Vagina (tissue), 2 donors: ENCODE data around the gene CFAP90.

Experiments used
- CTCF ChIP-seq, 3 experiments: fragments of 450-650 bp in 2 of 3; fragments of 200-600 bp in 1 of 3; sonication (generic) in 1 of 3; IDR thresholded peaks; one replicate each; pipeline ENCODE4 v1.5.1; 2017 to 2019; ENCODE audit warnings: antibody characterized with exemption in 3 of 3, mild to moderate bottlenecking in 2 of 3, moderate library complexity in 2 of 3
- POLR2A ChIP-seq, 2 donors: fragments of 450-650 bp; IDR thresholded peaks; one replicate each; pipeline ENCODE4 v1.6.1; 2017; ENCODE audit warnings: antibody characterized with exemption in 2 of 2, mild to moderate bottlenecking in 2 of 2, moderate library complexity in 2 of 2
- POLR2AphosphoS5 ChIP-seq, 2 donors: sonication (generic); formaldehyde crosslinking; IDR thresholded peaks; one replicate each; pipeline ENCODE4 v1.9.0; 2017; ENCODE audit warnings: antibody characterized with exemption in 2 of 2, mild to moderate bottlenecking in 2 of 2, low read depth in 1 of 2; ENCODE audit not compliant: insufficient read depth in 1 of 2

GRCh38 chr5:7794823-7795222 is 56.1 kb downstream of the CFAP90 start:
- TF ChIP-seq CTCF (IDR thresholded peaks at IDR 0.05) (no peak), POLR2A (IDR thresholded peaks at IDR 0.05) (no peak), POLR2AphosphoS5 (IDR thresholded peaks at IDR 0.05; ENCODE audit: insufficient read depth in 1 of 2, low read depth in 1 of 2) (no peak)
